NCI-H187 (cell line): Measurements from ENCODE around the gene CDH1.

ENCODE experiments used
- DNase-seq, 2 experiments: peaks; one replicate each; lab custom pipeline; 2025; lab: John Stamatoyannopoulos, UW

Gene CDH1

GRCh38 chr16:68857479-68857878 lies 120.4 kb downstream of the CDH1 start:
- no peak for DNase-seq

GRCh38 chr16:68859828-68860227 lies 122.7 kb downstream of the CDH1 start:
- DNase-seq = no peak

GRCh38 chr16:68860978-68861892 lies 124.1 kb downstream of the CDH1 start:
- no peak for DNase-seq

GRCh38 chr16:68866933-68867332 lies 129.8 kb downstream of the CDH1 start:
- no peak for DNase-seq

- DNase-seq = no peak
Observed at GRCh38 chr16:68869492-68870088, 132.5 kb downstream of the CDH1 start.

- DNase-seq = no peak
Observed at GRCh38 chr16:68873635-68874471, 136.8 kb downstream of the CDH1 start.

- no peak for DNase-seq
Observed at GRCh38 chr16:68875871-68876270, 138.8 kb downstream of the CDH1 start.

GRCh38 chr16:68883685-68884084 lies 146.6 kb downstream of the CDH1 start:
- DNase-seq = no peak

- DNase-seq = no peak
Observed at GRCh38 chr16:68884401-68884800, 147.3 kb downstream of the CDH1 start.
